HCT116 (cell line): Measurements from ENCODE around the gene INMT. TPM values are rescaled to one million over a fixed set of nuclear protein-coding genes. Genes with fewer than 3 reads are reported as not detected.

Experiments used
- ATAC-seq: fragments of 200-7000 bp; cut with Tn5 transposase; 2 replicates; pipeline ENCODE4 v1.9.1; 2020; ENCODE audit warnings: mild to moderate bottlenecking, moderate library complexity
- BruUV-seq: library from RNA; stranded (reverse); fragments of 400-500 nt; replicated peaks from 2 replicates; lab custom pipeline; 2021; lab: Mats Ljungman, UMichigan
- CTCF ChIA-PET: fragments of 300-600 bp; sonication (Branson Sonifier 250); formaldehyde crosslinking; loops from one replicate; lab custom pipeline; 2021; ENCODE audit warnings: antibody characterized with exemption; lab: Charles Lee
- POLR2A ChIA-PET: fragments of 300-600, 350-600 bp; sonication (Branson Sonifier 250); formaldehyde crosslinking; loops from one replicate; lab custom pipeline; 2021; ENCODE audit warnings: antibody characterized with exemption; lab: Charles Lee
- RAD21 ChIA-PET, 2 experiments: fragments of 300-600 bp; sonication (Branson Sonifier 250); formaldehyde crosslinking; loops; one replicate each; lab custom pipeline; 2023; ENCODE audit warnings: low total read pairs in 2 of 2; ENCODE audit not compliant: uncharacterized antibody in 2 of 2, unreplicated experiment in 2 of 2, low non-redundant PET in 1 of 2; lab: Charles Lee
- DNase-seq: peaks from one replicate; pipeline ENCODE4 v3.0.0-alpha.2; 2010; ENCODE audit warnings: low read depth, low spot score
- H2AFZ ChIP-seq: fragments of 200-600 bp; shearing (Covaris generic), sonication (generic); 2 replicates; pipeline ENCODE4 v1.6.1; 2017; ENCODE audit warnings: low read depth, mixed run types, mixed read lengths, antibody characterized with exemption, low read length; ENCODE audit not compliant: poor library complexity, severe bottlenecking
- H3K27ac ChIP-seq: 2 replicates; pipeline ENCODE4 v1.5.1; 2012; ENCODE audit warnings: low read depth, low read length
- H3K27me3 ChIP-seq: fragments of 200-600 bp; sonication (generic); 2 replicates; pipeline ENCODE4 v1.6.1; 2016; ENCODE audit warnings: mixed run types, low read length, mixed read lengths; ENCODE audit not compliant: insufficient read depth
- H3K36me3 ChIP-seq, 2 experiments: fragments of 200-500 bp in 1 of 2; fragments of 200-600 bp in 1 of 2; sonication (Bioruptor generic) in 1 of 2; sonication (generic) in 1 of 2; 2 replicates each; pipeline versions ENCODE4 v1.5.1 to v1.6.1; 2014 to 2016; ENCODE audit warnings: low read length in 2 of 2, inconsistent platforms in 1 of 2, mixed read lengths in 1 of 2, mixed run types in 1 of 2; ENCODE audit not compliant: insufficient read depth in 2 of 2, control insufficient read depth in 1 of 2
- H3K4me1 ChIP-seq, 2 experiments: fragments of 200-600 bp in 1 of 2; sonication (generic) in 1 of 2; 2 replicates each; pipeline versions ENCODE4 v1.5.1 to v1.6.1; 2012 to 2017; ENCODE audit warnings: low read length in 2 of 2, inconsistent platforms in 1 of 2, mild to moderate bottlenecking in 1 of 2, mixed read lengths in 1 of 2, mixed run types in 1 of 2, moderate library complexity in 1 of 2; ENCODE audit not compliant: insufficient read depth in 2 of 2, control insufficient read depth in 1 of 2
- H3K4me2 ChIP-seq: fragments of 200-600 bp; sonication (generic); 2 replicates; pipeline ENCODE4 v1.6.1; 2017; ENCODE audit warnings: mixed run types, low read length, mixed read lengths
- H3K4me3 ChIP-seq, 2 experiments: fragments of 200-600 bp in 1 of 2; sonication (generic) in 1 of 2; replicated peaks in 1 of 2; 2 replicates each; pipeline ENCODE4 v1.5.1; 2011 to 2016; ENCODE audit warnings: low read length in 2 of 2, control low read depth in 1 of 2, low read depth in 1 of 2, mild to moderate bottlenecking in 1 of 2, mixed read lengths in 1 of 2, mixed run types in 1 of 2
- H3K79me2 ChIP-seq: fragments of 200-600 bp; sonication (generic); 2 replicates; pipeline ENCODE4 v1.6.1; 2017; ENCODE audit warnings: mild to moderate bottlenecking, mixed run types, low read length, moderate library complexity, mixed read lengths; ENCODE audit not compliant: insufficient read depth
- H3K9ac ChIP-seq: fragments of 200-600 bp; sonication (generic); 2 replicates; pipeline ENCODE4 v1.6.1; 2016; ENCODE audit warnings: low read length, mixed read lengths
- H3K9me2 ChIP-seq: fragments of 200-600 bp; sonication (generic), shearing (Covaris generic); 2 replicates; pipeline ENCODE4 v1.6.1; 2017; ENCODE audit warnings: mixed run types, mild to moderate bottlenecking, moderate library complexity; ENCODE audit not compliant: insufficient read depth
- H3K9me3 ChIP-seq, 2 experiments: fragments of 200-500 bp in 1 of 2; fragments of 200-600 bp in 1 of 2; sonication (Bioruptor generic) in 1 of 2; sonication (generic) in 1 of 2; 2 replicates each; pipeline ENCODE4 v1.6.1; 2014 to 2017; ENCODE audit warnings: low read length in 2 of 2, mixed read lengths in 2 of 2, inconsistent platforms in 1 of 2, low read depth in 1 of 2, mild to moderate bottlenecking in 1 of 2, mixed run types in 1 of 2, moderate library complexity in 1 of 2; ENCODE audit not compliant: control insufficient read depth in 1 of 2, insufficient read depth in 1 of 2
- H4K20me1 ChIP-seq: fragments of 200-600 bp; sonication (generic), shearing (Covaris generic); 2 replicates; pipeline ENCODE4 v1.6.1; 2017; ENCODE audit warnings: mixed run types, mild to moderate bottlenecking, moderate library complexity; ENCODE audit not compliant: insufficient read depth
- ATF3 ChIP-seq: IDR thresholded peaks from 2 replicates; pipeline ENCODE4 v1.6.1; 2012
- CBX3 ChIP-seq: IDR thresholded peaks from 2 replicates; pipeline ENCODE4 v1.6.1; 2012; ENCODE audit warnings: low read depth
- EGR1 ChIP-seq: IDR thresholded peaks from 2 replicates; pipeline ENCODE4 v1.6.1; 2012; ENCODE audit warnings: low read depth
- ELF1 ChIP-seq: IDR thresholded peaks from 2 replicates; pipeline ENCODE4 v1.6.1; 2012; ENCODE audit warnings: low read depth, borderline replicate concordance
- FOSL1 ChIP-seq: IDR thresholded peaks from 2 replicates; pipeline ENCODE4 v1.6.1; 2012; ENCODE audit warnings: low read depth
- TCF7L2 ChIP-seq: IDR thresholded peaks from 2 replicates; pipeline ENCODE4 v1.7.0; 2011; ENCODE audit warnings: borderline replicate concordance, inconsistent platforms; ENCODE audit not compliant: insufficient read depth, insufficient read length; ENCODE audit errors: extremely low read depth
- ZBTB33 ChIP-seq: IDR thresholded peaks from 2 replicates; pipeline ENCODE4 v1.6.1; 2011; ENCODE audit warnings: mild to moderate bottlenecking, low read length, moderate library complexity; ENCODE audit not compliant: insufficient replicate concordance; ENCODE audit errors: extremely low read depth
- ZFX ChIP-seq: fragments of 450-650 bp; IDR thresholded peaks from 2 replicates; pipeline ENCODE4 v1.6.1; 2017
- ZNF274 ChIP-seq: fragments of 200-500 bp; sonication (Bioruptor generic); IDR thresholded peaks from 2 replicates; pipeline ENCODE4 v1.6.1; 2014; ENCODE audit warnings: mild to moderate bottlenecking, low read depth, low read length, inconsistent platforms
- intact Hi-C: fragments of 100-400 bp; cut with micrococcal nuclease; formaldehyde crosslinking; loops from 2 replicates; pipeline ENCODE4 v1.10.0; 2022
- total RNA-seq: library from RNA; stranded (reverse); gene quantifications from one replicate; pipeline ENCODE4 v1.2.1, GENCODE V29; 2021; ENCODE audit not compliant: unreplicated experiment
- TF ChIP-seq, protein P1 (sequence below): IDR thresholded peaks from 2 replicates; pipeline ENCODE4 v1.6.1; 2012; ENCODE audit warnings: low read depth
- TF ChIP-seq, protein P2 (sequence below), 3 experiments: fragments of 200-600 bp in 1 of 3; sonication (generic) in 1 of 3; IDR thresholded peaks in 2 of 3; conservative IDR thresholded peaks in 1 of 3; 2 replicates each; pipeline ENCODE4 v1.5.1; 2012 to 2017; ENCODE audit warnings: low read depth in 2 of 3, low read length in 2 of 3, antibody characterized with exemption in 1 of 3, borderline replicate concordance in 1 of 3, control low read depth in 1 of 3, mild to moderate bottlenecking in 1 of 3, mixed read lengths in 1 of 3, mixed run types in 1 of 3, moderate library complexity in 1 of 3; ENCODE audit not compliant: insufficient read depth in 1 of 3

Gene INMT
- total RNA-seq, 1 experiment from 2014 or later = 0.32 TPM

- no peaks in the 10 kb centered on the region for H3K36me3 ChIP-seq
- no peak overlapping the region for H2AFZ ChIP-seq
- BruUV-seq = no TSS peak
- H3K4me2 ChIP-seq = no peak overlapping the region
- CTCF ChIA-PET = interaction anchor here (1.1 to 2.0 kb wide), 4 partner anchors 10 to 463 kb away, joined by 3 to 7 read pairs (median 4); no protein-coding TSS in a partner anchor
- no peak overlapping the region for H3K4me3 ChIP-seq
- ATAC-seq (no peak), DNase-seq (no peak)
- RAD21 ChIA-PET = no interaction called here
- H3K9me3 ChIP-seq = no peaks in the 10 kb centered on the region
- 0 out of 2 replicates have a peak, but pooled peaks cover 9% of the 10 kb centered on the region for H3K27me3 ChIP-seq
- H3K4me1 ChIP-seq = no peaks in the 10 kb centered on the region
- intact Hi-C loops = loop anchor here (2.0 to 10.0 kb wide), 3 partner anchors 191 to 575 kb away; no protein-coding TSS in a partner anchor
- H3K79me2 ChIP-seq = no peaks in the 10 kb centered on the region
- H3K9me2 ChIP-seq = no peaks in the 10 kb centered on the region
- no peaks in the 10 kb centered on the region for H4K20me1 ChIP-seq
- no peak overlapping the region for H3K9ac ChIP-seq
- TF ChIP-seq ELF1 (no peak), EGR1 (no peak), TCF7L2 (no peak), FOSL1 (no peak), ZBTB33 (no peak), ZNF274 (no peak), ZFX (no peak), CBX3 (no peak), ATF3 (no peak)
- TF ChIP-seq, protein P1, sequence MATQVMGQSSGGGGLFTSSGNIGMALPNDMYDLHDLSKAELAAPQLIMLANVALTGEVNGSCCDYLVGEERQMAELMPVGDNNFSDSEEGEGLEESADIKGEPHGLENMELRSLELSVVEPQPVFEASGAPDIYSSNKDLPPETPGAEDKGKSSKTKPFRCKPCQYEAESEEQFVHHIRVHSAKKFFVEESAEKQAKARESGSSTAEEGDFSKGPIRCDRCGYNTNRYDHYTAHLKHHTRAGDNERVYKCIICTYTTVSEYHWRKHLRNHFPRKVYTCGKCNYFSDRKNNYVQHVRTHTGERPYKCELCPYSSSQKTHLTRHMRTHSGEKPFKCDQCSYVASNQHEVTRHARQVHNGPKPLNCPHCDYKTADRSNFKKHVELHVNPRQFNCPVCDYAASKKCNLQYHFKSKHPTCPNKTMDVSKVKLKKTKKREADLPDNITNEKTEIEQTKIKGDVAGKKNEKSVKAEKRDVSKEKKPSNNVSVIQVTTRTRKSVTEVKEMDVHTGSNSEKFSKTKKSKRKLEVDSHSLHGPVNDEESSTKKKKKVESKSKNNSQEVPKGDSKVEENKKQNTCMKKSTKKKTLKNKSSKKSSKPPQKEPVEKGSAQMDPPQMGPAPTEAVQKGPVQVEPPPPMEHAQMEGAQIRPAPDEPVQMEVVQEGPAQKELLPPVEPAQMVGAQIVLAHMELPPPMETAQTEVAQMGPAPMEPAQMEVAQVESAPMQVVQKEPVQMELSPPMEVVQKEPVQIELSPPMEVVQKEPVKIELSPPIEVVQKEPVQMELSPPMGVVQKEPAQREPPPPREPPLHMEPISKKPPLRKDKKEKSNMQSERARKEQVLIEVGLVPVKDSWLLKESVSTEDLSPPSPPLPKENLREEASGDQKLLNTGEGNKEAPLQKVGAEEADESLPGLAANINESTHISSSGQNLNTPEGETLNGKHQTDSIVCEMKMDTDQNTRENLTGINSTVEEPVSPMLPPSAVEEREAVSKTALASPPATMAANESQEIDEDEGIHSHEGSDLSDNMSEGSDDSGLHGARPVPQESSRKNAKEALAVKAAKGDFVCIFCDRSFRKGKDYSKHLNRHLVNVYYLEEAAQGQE = no peak
- TF ChIP-seq, protein P2, sequence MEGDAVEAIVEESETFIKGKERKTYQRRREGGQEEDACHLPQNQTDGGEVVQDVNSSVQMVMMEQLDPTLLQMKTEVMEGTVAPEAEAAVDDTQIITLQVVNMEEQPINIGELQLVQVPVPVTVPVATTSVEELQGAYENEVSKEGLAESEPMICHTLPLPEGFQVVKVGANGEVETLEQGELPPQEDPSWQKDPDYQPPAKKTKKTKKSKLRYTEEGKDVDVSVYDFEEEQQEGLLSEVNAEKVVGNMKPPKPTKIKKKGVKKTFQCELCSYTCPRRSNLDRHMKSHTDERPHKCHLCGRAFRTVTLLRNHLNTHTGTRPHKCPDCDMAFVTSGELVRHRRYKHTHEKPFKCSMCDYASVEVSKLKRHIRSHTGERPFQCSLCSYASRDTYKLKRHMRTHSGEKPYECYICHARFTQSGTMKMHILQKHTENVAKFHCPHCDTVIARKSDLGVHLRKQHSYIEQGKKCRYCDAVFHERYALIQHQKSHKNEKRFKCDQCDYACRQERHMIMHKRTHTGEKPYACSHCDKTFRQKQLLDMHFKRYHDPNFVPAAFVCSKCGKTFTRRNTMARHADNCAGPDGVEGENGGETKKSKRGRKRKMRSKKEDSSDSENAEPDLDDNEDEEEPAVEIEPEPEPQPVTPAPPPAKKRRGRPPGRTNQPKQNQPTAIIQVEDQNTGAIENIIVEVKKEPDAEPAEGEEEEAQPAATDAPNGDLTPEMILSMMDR (IDR thresholded peaks at IDR 0.05 in 2 of 3, conservative IDR thresholded peaks at IDR 0.05 in 1 of 3; ENCODE audit: borderline replicate concordance in 1 of 3, insufficient read depth in 1 of 3, low read depth in 2 of 3, low read length in 2 of 3) = no peak
- no peak overlapping the region for H3K27ac ChIP-seq
- POLR2A ChIA-PET = no interaction called here
Observed at GRCh38 chr7:30739691-30740090, 12.2 kb upstream of the INMT start.
